CD4-positive, alpha-beta T cell treated with Interleukin-15 for 1 hour (primary cell): Measurements from ENCODE around the gene PARVG.
"Not testable (repeated sequence)": the region's sequence is repeated elsewhere in the genome, so short reads cannot be mapped to it uniquely, and the experiment has no call there.

Source experiments
- DNase-seq: peaks from one replicate; pipeline ENCODE4 v3.0.0-alpha.2; 2020

Gene PARVG

GRCh38 chr22:44214764-44215163, 34.0 kb downstream of the PARVG start:
- no peak for DNase-seq

GRCh38 chr22:44215287-44215686, 34.6 kb downstream of the PARVG start:
- DNase-seq: no peak

DNA sequence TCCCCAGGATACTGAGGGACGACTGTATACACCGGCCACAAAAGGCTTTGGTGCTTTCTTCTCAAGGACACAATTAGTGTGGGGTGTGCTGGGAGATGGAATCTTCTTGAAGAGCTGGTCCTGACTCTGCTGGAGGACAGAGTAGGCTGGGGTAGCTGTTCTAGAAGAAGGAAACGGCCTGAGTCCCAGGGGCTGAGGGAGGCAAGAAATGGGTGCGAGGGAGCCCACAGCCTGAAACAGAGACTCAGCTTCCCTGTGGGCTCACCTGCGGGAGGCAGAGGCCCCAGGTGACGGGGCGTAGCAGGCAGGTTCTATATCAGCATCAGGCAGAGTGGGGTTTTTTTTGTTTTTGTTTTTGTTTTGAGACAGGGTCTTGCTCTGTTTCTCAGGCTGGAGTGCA, 36.6 kb downstream of the PARVG start:
- no peak for DNase-seq

DNA sequence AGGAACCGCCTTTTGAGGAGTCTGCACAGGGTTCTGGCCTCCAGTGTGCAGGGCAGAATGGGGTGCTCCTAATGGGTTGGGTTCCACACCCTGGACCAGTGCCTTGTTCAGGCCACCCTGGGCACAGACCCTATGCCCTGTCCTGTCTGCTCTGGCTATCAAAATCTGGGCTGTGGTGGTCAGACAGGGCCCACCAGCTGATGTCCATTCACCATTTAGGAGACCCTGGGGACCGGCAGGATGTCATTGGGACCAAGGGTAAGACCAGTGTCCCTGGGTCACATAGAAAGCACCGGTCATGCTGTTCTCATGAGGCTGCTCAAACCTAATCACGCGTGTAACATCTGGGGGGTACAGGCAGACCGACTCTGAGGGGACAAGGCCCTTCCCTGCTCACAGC, 37.3 kb downstream of the PARVG start:
- no peak for DNase-seq

DNA sequence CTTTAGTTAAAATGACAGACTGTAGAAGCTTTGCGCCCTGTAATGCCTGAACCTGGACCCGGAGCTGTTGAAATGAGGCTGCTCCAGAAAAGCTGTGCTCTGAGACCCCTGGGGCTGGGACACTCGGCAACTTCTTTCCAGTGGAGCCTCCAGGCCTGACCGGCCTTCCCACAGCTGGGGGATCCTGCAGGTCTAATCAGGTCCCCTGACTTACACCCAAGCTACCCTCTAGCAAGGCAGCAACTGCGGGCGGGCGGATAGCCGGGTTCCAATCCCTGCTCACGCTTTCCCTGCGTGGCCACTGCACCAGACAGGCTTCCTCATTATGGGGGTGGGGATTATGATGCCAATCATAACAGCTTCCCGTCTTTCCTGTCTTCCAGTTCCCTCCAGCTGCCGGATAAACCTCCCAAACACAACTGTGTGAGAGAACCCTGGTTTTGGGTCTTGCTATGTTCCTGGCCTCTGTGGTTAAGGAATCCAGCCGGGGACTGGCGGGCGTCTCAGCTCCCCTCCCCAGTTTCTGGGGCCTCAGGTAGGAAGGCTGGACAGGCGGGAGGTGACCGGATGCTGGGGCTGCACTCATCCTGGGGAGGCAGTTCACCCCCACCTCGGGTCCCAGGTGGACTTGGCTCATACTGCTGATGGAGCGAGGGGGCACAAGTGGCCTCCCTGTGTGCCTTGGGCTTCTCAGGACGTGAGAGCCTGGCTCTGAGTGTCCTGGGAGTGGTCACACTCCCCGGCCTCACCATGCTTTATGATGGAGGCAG, 38.6 kb downstream of the PARVG start:
- DNase-seq: no peak

DNA sequence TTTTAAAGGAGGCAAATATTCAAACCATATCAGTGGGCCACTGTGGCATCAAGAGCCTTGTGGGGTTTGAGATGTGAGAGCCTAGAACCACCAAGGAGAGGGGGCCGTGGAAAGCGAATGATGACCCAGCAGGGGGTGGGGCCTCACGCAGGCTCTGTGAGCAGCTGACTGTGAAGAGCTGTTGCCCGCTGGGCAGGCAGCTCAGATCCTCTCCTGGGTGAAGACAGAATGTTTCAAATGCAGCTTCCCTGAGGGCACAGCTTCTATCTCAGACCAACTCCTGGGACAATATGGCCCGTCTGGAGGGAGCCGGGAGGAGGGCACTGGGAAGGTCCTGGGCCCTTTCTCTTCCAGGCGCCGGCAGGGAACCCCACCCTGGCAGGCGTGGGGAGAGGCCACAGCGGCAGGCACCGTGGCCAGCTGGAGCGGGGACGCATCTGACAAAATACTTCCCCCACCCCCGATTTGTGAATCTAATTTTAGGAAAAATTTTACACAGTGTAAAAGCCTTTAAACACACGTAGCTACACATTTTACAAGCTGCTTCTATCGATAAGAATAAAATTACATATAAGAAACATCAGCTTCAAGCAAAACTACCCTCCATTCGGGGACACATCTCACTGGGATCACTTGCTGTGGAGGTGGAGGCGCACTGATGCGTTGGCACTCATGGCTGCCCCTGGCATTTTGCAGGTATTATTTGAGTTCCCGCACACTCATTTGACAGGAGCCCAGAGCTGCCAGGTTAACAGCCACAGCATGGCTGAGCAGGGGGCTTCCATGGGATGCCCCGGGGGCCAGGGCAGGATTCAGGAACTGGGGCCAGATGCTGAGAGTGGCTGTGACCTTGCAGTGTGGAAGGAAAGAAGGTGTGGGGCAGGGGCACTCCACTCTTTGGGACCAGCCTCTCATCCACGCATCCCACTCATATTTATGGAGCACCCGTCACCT, 40.3 kb downstream of the PARVG start:
- DNase-seq: no peak

DNA sequence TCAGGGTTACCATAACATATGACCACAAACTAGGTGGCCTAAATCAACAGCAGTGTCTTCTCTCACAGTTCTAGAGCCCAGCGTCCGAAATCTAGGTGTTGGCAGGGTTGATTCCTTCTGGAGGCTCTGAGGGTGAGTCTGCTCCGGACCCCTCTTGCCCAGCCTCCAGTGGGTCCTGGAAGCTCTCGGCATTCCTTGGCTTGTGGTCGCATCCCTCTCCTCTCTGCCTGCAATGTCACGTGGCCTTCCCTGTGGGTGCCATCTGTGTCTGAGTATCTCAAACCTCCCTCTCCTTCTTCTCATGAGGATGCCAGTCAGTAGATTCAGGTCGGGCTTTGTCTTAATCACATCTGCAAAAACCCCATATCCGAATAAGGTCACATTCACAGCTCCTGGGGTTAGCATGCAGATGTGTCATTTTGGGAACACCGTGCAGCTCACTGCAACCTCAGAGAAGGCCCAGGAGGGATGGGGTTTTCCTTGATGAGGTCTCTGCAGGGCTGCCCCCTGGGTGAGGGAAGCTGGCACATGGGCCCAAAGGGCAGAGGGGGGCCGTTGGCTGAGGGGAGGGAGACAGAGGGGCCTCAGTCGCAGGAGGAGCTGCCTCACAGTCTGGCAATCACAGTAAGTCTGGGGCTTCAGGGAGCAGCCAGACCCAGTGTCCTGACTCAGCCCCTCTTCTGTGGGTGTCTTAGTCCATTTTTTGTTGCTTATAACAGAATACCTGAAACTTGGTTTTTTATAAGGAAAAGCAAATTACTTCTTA, 41.2 kb downstream of the PARVG start:
- no peak for DNase-seq

GRCh38 chr22:44224166-44224565, 43.4 kb downstream of the PARVG start:
- DNase-seq: no peak

GRCh38 chr22:44225091-44225689, 44.5 kb downstream of the PARVG start:
- DNase-seq: no peak

DNA sequence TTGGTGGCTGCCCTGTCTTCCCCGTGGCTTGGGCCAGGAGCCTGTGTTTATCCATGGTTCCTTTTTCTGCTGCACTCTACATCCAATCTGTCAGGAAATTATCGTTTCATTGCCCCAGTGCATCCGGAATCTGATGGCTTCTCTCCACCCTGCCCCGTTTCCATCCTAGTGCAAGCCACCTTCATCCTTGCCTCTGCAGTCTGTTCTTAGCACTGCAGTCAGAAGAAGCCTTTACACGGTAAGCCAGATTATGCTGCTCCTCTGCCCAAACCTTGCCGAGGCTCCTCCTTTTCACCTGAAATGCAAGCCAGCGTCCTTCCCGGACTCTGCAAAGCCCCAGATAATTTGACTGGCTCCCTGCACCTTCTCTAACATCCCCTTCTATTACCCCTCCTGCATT, 45.1 kb downstream of the PARVG start:
- no peak for DNase-seq

DNA sequence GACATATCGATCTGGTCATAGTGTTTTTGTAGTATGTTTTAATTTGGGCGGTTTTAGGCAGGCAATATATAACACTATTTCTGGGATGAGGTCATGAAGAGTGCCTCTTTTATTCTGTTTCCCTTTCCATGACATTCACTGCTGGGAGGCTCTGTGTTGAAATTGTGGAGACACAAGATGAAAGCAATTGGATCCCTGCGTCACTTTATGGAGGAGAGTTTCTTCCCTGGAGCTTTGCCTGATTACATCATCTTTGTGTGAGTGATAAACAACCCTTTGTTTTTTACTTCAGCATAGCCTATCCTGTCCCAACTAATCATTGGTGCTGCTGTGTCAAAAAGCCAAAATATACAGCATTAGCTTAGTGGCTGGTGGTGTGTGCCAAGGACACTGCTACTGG, 48.6 kb downstream of the PARVG start:
- no peak for DNase-seq

DNA sequence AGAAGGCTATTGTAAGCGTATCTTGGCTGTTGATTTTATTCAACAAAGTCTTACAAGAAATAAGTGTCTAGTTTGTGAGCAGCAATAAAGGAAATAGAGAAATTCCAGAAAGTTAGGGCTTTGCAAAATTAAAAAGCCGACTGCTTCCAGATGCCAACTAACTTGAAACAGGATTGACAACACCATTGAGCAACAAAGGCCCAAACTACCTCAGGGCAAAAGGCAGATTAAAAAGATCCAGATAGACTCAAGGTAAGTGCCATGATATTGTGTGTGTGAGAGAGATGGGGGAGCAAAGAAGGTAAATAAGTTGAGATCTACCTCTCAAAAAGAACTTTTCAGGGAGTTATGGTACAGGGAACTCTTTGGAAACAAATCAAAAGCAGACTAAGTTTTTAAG, 49.1 kb downstream of the PARVG start:
- DNase-seq: no peak

DNA sequence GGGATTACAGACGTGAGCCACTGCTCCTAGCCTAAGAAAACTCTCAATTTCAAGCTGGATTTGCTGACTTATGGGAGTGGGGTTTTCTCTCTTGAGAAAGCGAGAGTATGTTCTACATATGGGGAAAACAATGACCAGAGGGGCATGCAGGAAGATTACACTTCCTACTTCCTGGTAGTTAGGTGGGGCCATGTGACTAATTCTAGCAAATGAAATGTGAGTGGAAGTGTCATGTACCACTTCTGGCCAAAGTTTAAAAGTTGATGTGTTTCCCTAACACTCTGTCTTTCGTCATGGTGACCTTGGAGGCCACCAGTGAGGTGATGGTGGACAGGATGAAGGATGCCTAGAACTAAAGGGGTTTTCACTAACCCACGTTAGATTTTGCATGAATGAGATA, 50.5 kb downstream of the PARVG start:
- no peak for DNase-seq

DNA sequence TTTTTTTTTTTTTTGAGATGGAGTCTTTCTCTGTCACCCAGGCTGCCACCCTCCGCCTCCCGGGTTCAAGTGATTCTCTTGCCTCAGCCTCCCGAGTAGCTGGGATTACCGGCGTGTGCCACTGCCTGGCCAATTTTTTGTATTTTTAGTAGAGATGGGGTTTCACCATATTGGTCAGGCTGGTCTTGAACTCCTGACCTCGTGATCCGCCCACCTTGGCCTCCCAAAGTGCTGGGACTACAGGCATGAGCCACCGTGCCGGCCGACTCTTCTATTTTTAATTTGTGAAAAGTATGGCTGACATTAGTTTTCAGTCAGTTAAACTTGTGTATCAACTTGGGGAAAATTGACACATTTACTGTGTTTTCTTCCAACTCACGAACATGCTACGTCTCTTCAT, 53.6 kb downstream of the PARVG start:
- not testable (repeated sequence) for DNase-seq

- DNase-seq: no peak
Observed at GRCh38 chr22:44237290-44237689, 56.6 kb downstream of the PARVG start.

DNA sequence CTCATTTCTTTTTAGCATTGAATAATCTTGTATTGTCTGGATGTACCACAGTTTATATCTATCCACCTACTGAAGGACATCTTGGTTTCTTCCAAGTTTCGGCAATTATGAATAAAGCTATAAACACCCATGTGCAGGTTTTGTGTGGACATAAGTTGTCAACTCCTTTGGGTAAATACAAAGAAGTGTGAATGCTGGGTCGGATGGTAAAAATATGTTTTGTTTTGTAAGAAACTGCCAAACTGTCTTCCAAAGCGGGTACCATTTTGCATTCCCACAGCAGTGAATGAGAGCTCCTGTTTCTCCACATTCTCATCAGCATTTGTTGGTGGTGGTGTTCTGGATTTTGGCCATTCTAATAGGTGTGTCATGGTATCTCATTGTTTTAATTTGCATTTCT, 60.4 kb downstream of the PARVG start:
- DNase-seq: not testable (repeated sequence)

DNA sequence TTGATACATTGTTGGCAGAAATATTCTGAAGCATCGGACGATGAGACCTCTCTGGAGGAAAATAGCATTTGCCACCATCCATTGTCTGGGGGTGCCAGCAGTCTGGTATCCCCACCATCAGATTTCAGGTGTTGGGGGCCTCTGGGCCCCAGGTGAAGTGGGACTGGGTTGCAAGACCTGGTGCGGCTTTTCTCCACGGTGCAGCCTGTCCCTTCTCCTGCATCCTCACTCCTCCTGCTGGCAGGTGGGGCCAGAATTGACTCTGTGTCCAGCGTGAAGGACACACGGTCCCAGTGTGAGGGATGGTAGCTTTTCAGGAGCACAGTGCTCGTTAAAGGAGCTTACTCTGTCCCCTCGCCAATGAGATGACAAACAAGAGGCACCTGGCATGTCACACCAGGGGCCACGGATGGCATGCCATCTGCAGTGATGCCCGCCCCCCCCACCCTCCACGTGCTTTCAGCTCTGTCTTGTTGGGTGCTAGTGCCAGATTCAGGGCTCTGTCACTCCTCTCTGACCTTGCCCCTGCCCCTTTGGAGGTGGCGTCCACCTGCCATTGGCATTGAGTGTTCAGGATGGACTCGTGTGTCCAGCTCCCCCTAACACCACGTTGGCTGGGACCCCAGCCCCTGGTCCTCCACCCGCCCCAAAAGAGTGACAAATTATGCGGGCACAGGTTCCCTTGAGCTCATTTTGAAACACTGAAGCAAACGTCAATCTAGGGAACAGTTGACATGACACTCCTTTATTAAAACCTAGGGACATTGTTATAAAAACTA, 62.4 kb downstream of the PARVG start:
- no peak for DNase-seq

GRCh38 chr22:44243761-44244160, 63.0 kb downstream of the PARVG start:
- DNase-seq: no peak

DNA sequence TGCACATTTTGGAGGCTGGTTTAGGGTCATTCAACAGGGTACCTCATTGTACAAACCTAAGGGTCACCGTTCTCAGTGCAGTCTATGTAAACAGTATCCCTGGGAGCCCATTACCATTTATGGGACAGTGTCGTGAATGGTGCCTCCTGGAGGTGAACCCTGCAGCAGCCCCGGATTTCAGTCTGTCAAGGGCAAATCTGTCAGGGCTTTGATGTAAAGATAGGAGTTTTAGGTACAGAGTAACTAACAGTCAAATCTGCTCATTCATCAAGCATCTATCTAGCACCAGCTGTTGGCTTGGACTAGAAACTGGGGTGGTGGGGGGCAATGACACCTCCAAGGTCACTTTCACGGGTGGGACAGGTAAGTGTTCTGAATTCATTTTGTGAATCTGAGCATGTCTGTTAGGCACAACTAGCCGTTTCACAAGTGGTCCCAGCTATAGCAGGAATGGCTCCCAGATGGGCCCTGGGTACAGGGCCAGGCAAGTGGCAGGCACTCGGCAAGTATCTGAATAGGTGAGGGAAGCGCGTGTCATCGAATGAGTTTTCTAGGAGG, 63.6 kb downstream of the PARVG start:
- no peak for DNase-seq

- DNase-seq: no peak
Observed at GRCh38 chr22:44245438-44245837, 64.7 kb downstream of the PARVG start.

DNA sequence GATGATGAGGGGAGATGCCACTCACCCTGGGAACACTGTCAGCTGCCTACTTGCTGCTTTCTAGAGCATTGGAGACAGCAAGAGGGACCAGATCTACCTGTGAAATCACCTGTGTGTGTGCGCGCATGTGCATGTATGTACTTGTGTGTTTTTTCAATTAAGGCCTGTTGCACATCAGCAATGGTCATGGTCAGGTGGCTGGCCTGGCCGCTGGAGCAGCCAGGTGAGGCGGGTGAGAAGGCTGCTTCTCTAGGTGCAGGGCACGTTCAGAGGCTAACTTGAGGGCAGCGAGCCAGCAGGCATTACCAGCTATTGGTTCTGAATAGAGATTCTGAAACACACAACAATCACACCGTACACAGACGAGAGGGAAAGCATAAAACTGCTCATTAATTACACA, 65.1 kb downstream of the PARVG start:
- DNase-seq: no peak
